Measurements from ENCODE around the gene SLC17A8.
A peak's percentile ranks its signal among the peaks of the same experiment; 100 is the strongest.
"Not testable (repeated sequence)": the region's sequence is repeated elsewhere in the genome, so short reads cannot be mapped to it uniquely, and the experiment has no call there.

The SLC17A8 gene

GRCh38 chr12:100372853-100373640 lies 16.2 kb downstream of the SLC17A8 start:
- DNase-seq, result no peak

- DNase-seq, result no peak
Measured at GRCh38 chr12:100375038-100375735, 18.3 kb downstream of the SLC17A8 start.

GRCh38 chr12:100376161-100376560 lies 19.3 kb downstream of the SLC17A8 start:
- DNase-seq, result no peak

GRCh38 chr12:100381379-100381778 lies 24.5 kb downstream of the SLC17A8 start:
- no peak for DNase-seq

DNA sequence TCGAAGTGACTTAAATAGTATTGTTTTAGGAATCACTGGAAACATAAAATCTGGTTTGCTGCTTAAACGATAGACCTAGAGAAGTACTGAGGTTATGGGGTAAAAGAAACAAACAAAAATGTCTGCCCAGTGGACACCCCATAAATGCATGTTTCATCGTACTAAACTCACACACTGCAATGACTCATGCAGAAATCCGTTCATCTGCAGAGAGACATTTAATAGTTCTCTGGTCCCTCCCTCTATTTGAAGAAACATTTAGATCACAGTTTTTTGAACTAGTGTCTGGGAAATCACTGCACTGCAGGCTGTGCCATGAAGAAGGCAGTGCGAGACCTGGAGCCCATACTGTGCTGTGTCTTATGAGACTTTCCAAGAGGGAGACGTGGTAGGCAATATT lies 25.5 kb downstream of the SLC17A8 start:
- DNase-seq, result no peak

GRCh38 chr12:100383586-100384558 lies 27.0 kb downstream of the SLC17A8 start:
- no peak for DNase-seq

DNA sequence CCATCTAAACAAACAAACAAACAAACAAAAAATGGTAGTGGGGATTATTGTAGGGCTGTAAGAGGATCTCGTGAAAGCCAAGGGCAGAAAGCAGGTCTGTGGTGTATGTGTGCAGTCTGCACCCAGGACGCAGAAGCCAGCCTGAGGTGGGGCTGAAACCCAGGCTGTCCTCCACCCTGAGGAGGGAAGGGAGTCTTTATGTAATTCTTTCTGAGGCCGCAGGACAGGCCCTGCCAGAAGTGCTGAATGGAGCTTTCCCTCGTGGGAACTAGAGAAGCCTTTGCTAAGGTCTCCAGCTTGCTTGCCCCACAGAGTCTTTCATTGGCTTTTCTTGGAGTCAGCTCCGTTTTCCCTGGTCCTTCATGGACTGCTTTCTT lies 27.7 kb downstream of the SLC17A8 start:
- DNase-seq, result no peak

DNA sequence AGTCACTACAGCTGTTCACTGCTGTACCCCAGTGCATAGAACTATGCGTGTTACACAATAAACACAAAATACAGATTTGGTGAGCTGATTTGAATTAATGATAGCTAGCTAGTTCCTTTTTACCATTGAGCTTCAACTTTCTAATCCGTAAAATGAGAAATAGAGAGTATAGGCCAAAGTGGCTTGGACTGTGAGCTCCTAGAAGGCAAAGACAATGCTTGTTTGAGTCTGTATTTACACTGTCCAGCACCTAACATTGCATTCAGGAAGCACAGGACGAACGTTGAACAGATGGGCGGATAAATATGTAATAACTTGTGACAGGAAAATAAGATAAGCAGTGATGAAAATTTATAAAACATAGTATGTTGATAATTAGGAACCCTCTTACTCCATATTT lies 31.5 kb downstream of the SLC17A8 start:
- DNase-seq, result no peak

DNA sequence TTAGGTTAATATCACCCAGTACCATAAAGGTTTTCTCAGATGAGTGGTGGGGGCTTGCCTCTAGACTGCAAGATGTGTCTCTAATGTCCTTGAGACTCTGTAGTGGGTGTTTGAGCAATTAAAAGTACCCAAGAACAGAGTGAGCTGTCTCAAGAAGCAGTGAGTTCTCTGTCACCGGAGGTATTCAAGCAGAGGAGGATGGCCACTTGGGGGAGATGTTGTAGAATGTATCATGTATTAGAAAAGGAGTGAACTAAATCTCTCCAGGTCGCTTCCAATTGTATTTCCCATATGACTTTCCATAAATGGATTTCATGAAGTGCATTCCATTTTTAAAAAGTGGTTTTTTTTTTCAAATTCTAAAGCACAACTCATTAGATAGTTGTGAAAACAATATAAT lies 35.0 kb downstream of the SLC17A8 start:
- no peak for DNase-seq

- no peak for DNase-seq
Measured at GRCh38 chr12:100393200-100393599, 36.3 kb downstream of the SLC17A8 start.

- no peak for DNase-seq
Measured at GRCh38 chr12:100395811-100396210, 38.9 kb downstream of the SLC17A8 start.

DNA sequence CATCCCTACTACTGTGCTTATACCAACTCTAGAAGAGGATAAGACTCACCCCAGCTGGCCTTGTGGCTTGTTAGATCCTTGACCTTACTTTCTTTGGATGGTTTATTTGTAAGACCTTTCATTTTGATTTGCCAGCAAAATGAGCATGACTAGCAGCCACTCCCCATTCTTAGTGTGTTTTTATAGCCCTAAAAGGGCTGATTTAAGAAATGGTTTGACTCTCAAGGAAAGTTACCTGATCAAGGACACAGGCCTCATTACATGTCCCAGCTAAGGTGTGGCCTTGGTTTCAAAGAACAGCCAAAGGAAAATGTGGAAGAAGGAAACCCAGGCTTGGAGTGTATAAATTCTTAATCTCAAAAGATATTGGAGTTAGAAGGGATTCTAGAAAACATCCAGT lies 41.4 kb downstream of the SLC17A8 start:
- DNase-seq, result no peak

DNA sequence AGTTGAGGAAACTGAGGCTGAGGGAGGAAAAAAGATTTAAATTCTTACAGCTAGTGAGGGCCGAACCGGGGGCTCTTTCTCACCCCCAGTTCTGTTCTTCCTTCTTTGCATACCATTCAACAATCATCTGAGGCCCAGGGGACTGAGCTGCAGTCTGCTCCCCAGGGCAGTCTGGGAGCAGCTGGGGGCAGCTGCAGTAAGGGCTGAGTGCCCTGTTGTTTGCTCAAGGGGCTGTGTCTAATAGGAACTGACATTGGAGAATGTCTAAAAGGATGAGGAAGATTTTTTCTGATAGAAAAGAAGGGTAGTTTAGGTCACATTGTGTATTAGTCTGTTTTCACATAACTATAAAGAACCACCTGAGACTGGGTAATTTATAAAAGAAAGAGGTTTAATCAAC lies 42.2 kb downstream of the SLC17A8 start:
- no peak for DNase-seq

GRCh38 chr12:100401660-100402059 lies 44.8 kb downstream of the SLC17A8 start:
- DNase-seq, result no peak

DNA sequence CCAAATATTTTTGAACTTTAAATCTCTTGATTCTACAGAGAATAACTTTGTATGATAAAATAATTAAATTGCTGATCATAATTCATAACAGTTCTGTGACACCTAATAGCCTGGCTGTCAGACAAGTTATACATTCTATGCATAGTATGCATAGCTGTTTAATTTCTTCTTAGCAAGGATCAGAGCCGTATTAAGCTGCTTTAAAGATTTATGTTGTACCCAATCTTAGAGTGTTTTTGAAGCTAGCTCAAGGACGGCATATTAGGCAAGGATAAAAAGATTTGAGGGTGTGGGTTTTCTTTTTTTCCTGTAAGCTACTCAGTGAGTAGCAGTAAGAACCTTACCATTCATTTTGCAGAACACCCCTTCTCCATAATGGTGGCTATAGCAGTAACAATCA lies 45.9 kb downstream of the SLC17A8 start:
- no peak for DNase-seq

DNA sequence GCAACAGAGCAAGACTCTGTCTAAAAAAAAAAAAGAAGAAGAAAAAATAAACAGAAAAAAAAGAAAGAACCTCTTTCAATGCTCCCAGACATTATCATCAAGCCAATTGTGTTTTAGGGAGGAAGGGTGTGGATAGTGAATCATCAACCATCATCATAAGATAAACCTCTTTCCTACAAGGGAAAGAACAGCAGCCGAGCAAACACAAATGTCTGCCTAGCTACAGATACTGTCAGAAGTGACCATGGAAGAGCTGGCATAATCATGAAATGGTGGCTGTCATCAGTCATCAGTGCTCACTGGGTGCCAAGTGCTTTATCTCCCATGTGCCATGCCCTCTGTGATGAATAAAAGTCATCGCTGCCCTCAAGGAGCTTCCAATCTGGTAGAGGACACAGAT lies 46.6 kb downstream of the SLC17A8 start:
- no peak for DNase-seq

DNA sequence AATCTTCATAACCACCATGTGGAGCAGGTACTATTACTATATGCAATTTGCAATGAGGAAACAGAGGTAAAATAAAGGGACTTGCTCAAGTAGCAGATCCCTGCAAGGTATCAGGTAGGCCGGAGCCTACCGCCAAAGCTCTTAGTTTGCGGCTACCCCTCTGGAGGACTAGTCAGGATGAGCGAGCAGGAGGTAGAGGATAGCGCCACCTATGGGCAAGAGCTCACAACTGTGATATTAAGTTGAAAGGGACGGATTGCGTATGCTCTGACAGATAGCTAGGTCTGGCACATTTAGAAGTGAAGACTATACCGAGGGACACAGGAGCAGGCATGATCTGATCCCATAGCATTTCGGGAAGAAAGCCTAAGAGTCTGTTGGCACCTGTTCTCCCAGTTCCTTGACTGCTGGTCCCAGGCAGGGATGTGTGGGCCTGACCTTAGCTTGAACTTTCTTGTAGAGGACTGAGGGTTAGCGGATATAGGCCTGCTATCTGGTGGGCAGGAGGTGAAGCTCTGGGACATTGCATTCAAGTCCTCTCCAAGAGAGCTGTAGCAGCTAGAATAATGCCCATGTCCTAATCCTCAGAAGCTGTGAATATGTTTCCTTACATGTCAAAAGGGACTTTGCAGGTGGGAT lies 48.0 kb downstream of the SLC17A8 start:
- DNase-seq, result no peak

DNA sequence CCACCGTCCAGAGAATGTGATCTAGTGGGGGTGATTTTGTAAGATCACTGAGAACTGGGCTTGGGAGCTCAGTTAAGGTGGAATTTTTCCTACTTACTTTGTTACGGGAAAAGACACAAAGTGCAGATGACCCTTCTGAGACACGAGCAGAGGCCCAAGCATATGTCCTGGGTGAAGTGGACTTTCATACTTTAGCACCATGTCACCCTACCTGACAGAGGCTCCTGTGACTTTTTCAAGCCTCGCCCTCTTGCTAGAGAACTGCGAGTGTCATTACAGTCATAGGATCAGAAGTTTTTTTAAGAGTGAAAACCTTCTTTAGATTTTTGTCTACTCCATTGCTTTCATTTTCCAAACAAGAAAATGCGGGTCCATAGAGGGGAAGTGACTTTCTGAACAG lies 56.1 kb downstream of the SLC17A8 start:
- DNase-seq, result no peak

GRCh38 chr12:100414739-100415138 lies 57.9 kb downstream of the SLC17A8 start:
- no peak for DNase-seq

GRCh38 chr12:100422646-100423045 lies 65.8 kb downstream of the SLC17A8 start:
- DNase-seq, result no peak

DNA sequence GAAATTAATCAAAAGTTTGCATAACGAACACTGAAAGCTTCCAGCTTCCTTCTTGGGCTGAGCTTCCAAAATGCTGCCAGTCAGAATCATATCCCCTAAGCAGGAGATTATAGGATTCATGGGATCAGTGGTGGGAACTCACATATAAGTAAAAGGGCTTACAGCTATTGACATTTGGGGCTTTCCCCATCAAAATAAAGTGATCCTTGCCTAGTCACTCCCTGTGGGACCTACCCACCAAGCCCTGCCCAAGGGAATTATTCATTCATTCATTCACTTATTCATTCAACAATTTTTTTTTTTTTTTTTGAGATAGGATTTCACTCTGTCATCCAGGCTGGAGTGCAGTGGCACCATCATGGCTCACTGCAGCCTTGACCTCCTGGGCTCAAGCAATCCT lies 69.3 kb downstream of the SLC17A8 start:
- DNase-seq, result no peak

- DNase-seq, result peak; percentile 33
Measured at GRCh38 chr12:100427078-100427477, 70.2 kb downstream of the SLC17A8 start.

- not testable (repeated sequence) for DNase-seq
Measured at GRCh38 chr12:100430251-100430650, 73.4 kb downstream of the SLC17A8 start.
